Measurements from ENCODE around the gene SLC8A1. TPM values are rescaled to one million over a fixed set of nuclear protein-coding genes. Genes with fewer than 3 reads are reported as not detected.

Gene SLC8A1
- total and polyA plus RNA-seq, 10 of the 15 experiments (the other 5 are each of a cell fraction or from before 2014, with no cell fraction given) = under 0.01 to 1.2 (median 0.01) TPM; not detected in 3

GRCh38 chr2:40120026-40120425 is 331.9 kb downstream of the SLC8A1 start (continued):
- TF ChIP-seq CUX1 (IDR thresholded peaks at IDR 0.05; ENCODE audit: insufficient replicate concordance, low read depth, low read length) (no peak), CREM (IDR thresholded peaks at IDR 0.05; ENCODE audit: low read depth) (no peak), RELA (IDR thresholded peaks at IDR 0.05; ENCODE audit: borderline replicate concordance, partially characterized antibody) (no peak), NFXL1 (IDR thresholded peaks at IDR 0.05; ENCODE audit: borderline replicate concordance) (no peak)

- SMC1A ChIA-PET (ENCODE audit: uncharacterized antibody, unreplicated experiment) = no interaction called here
- Histone ChIP-seq H3K79me2 (ENCODE audit: control insufficient read depth, insufficient read depth, low read length) (no peaks in the 10 kb centered on the region), H3K9ac (ENCODE audit: control insufficient read depth, insufficient read depth, low read length) (no peak overlapping the region), H3K27me3 (replicated peaks in 1 of 2; ENCODE audit: control insufficient read depth in 2 of 2, insufficient read depth in 2 of 2, low read length in 1 of 2) (no peaks in the 10 kb centered on the region; a peak in 1 of 4 replicates), H3K4me2 (ENCODE audit: control insufficient read depth, insufficient read depth) (no peak overlapping the region), H3K36me3 (ENCODE audit: control insufficient read depth in 2 of 2, insufficient read depth in 2 of 2, low read length in 1 of 2) (no peaks in the 10 kb centered on the region), H3K27ac (ENCODE audit: control insufficient read depth, insufficient read depth) (no peak overlapping the region), H4K20me1 (ENCODE audit: control insufficient read depth, insufficient read depth) (no peaks in the 10 kb centered on the region), H3K4me3 (no peak overlapping the region), H3K4me1 (ENCODE audit: control insufficient read depth, insufficient read depth, low read length) (no peaks in the 10 kb centered on the region), H2AFZ (ENCODE audit: control insufficient read depth, low read depth, low read length) (no peak overlapping the region), H3K9me3 (replicated peaks; ENCODE audit: control insufficient read depth, insufficient read depth, low read length) (no peaks in the 10 kb centered on the region)
- in situ Hi-C loops (cut with MboI) = no loop called here
- RAD21 ChIA-PET (ENCODE audit: unreplicated experiment) = no interaction called here
- DNase-seq (ENCODE audit: low read depth, low spot score) = no peak
- CTCF ChIA-PET = no interaction called here
- no peak for FAIRE-seq
- no TSS peak for BruUV-seq (replicated peaks)
- ATAC-seq = no peak
- POLR2A ChIA-PET = no interaction called here
- intact Hi-C loops (cut with micrococcal nuclease; ENCODE audit: unreplicated experiment) = no loop called here
- TF ChIP-seq EGR1 (IDR thresholded peaks at IDR 0.05; ENCODE audit: borderline replicate concordance in 1 of 2, low read depth in 2 of 2, low read length in 2 of 2) (no peak), TCF12 (IDR thresholded peaks at IDR 0.05; ENCODE audit: low read depth, low read length) (no peak), STAT3 (IDR thresholded peaks at IDR 0.05; ENCODE audit: low read depth, low read length) (no peak), REST (IDR thresholded peaks at IDR 0.05; ENCODE audit: low read depth, low read length) (no peak), IRF4 (IDR thresholded peaks at IDR 0.05; ENCODE audit: low read depth, low read length) (no peak), CBFB (IDR thresholded peaks at IDR 0.05; ENCODE audit: low read depth) (no peak), HCFC1 (IDR thresholded peaks at IDR 0.05; ENCODE audit: low read length) (no peak), CTCF (IDR thresholded peaks at IDR 0.05 in 2 of 3, conservative IDR thresholded peaks at IDR 0.05 in 1 of 3; ENCODE audit: control insufficient read depth in 2 of 3, extremely low read depth in 1 of 3, insufficient read depth in 1 of 3, low read depth in 3 of 3, low read length in 3 of 3) (no peak)
- WGBS (ENCODE audit: insufficient coverage, insufficient replicate concordance, low lambda C conversion rate, missing lambda C conversion rate) = 25% methylated on average over 3 of the region's 3 CpGs
Measured at GRCh38 chr2:40118622-40119021, 333.3 kb downstream of the SLC8A1 start.

Measured in GM12878 (cell line).